ENCODE measurements around the gene KLRC4. TPM values are rescaled to one million over a fixed set of nuclear protein-coding genes. Genes with fewer than 3 reads are reported as not detected.

Gene KLRC4
- total and polyA plus RNA-seq, 2 of the 8 experiments (the other 6 are each of a cell fraction or from before 2014, with no cell fraction given) = not detected

GRCh38 chr12:10366875-10367274 lies 42.7 kb downstream of the KLRC4 start:
- Histone ChIP-seq H3K4me1 (replicated peaks in 1 of 4; ENCODE audit: control insufficient read depth in 3 of 4, insufficient read depth in 4 of 4, low read length in 3 of 4) (peaks cover 16 to 33% (median 24%) of the 10 kb centered on the region in 4 experiments; a peak in 6 of 7 replicates), H3K27me3 (replicated peaks in 1 of 4; ENCODE audit: control insufficient read depth in 3 of 4, extremely low read depth in 1 of 4, insufficient read depth in 3 of 4, low read length in 3 of 4) (no peaks in the 10 kb centered on the region), H3K79me2 (ENCODE audit: control insufficient read depth in 1 of 2, insufficient read depth in 2 of 2, low read length in 2 of 2) (no peaks in the 10 kb centered on the region), H2BK15ac (ENCODE audit: low read length) (no peak overlapping the region), H4K8ac (ENCODE audit: extremely low read depth, insufficient read depth, low read length) (no peak overlapping the region), H3K4me3 (ENCODE audit: extremely low read depth in 1 of 4, insufficient read depth in 2 of 4, low read depth in 3 of 4, low read length in 4 of 4) (no peak overlapping the region), H3K56ac (replicated peaks; ENCODE audit: insufficient read length, low read depth, low read length) (no peak overlapping the region), H4K20me1 (replicated peaks in 1 of 2; ENCODE audit: control insufficient read depth in 1 of 2, insufficient read depth in 2 of 2, low read length in 2 of 2) (no peaks in the 10 kb centered on the region), H4K5ac (ENCODE audit: insufficient read length, low read depth, low read length) (no peak overlapping the region), H3K27ac (ENCODE audit: low read depth, low read length) (no peak overlapping the region), H3K18ac (ENCODE audit: extremely low read depth, low read length) (no peak overlapping the region), H3K14ac (ENCODE audit: insufficient read length) (no peak overlapping the region), H3K4ac (replicated peaks; ENCODE audit: insufficient read length, low read depth, low read length) (no peak overlapping the region), H2AFZ (ENCODE audit: low read length) (no peak overlapping the region), H4K91ac (replicated peaks; ENCODE audit: insufficient read length, low read length) (no peak overlapping the region), H3K79me1 (ENCODE audit: low read depth, low read length) (no peaks in the 10 kb centered on the region), H3K9me3 (ENCODE audit: insufficient read depth in 2 of 2, low read depth in 1 of 2, low read length in 1 of 2) (peaks cover 4% of the 10 kb centered on the region in 2 experiments; a peak in 1 of 4 replicates), H3K9ac (replicated peaks in 1 of 4; ENCODE audit: extremely low read depth in 1 of 4, low read depth in 3 of 4, low read length in 3 of 4) (no peak overlapping the region), H3K4me2 (ENCODE audit: insufficient read depth in 1 of 2, low read depth in 2 of 2, low read length in 2 of 2) (no peak overlapping the region), H3K23ac (ENCODE audit: insufficient read length) (no peak overlapping the region), H2BK20ac (ENCODE audit: low read length) (no peak overlapping the region), H2BK5ac (ENCODE audit: low read depth, low read length) (no peak overlapping the region), H2BK12ac (ENCODE audit: low read depth, low read length) (no peak overlapping the region), H3K36me3 (ENCODE audit: control insufficient read depth in 2 of 4, insufficient read depth in 4 of 4, low read length in 3 of 4) (peaks cover 0 to 3% (median 0%) of the 10 kb centered on the region in 4 experiments; a peak in 1 of 8 replicates), H3K23me2 (ENCODE audit: low read depth, low read length) (peaks cover 5% of the 10 kb centered on the region), H2BK120ac (replicated peaks; ENCODE audit: low read depth, low read length) (no peak overlapping the region), H2AK5ac (ENCODE audit: low read depth, low read length) (no peak overlapping the region)
- TF ChIP-seq CTCF (IDR thresholded peaks at IDR 0.05; ENCODE audit: control extremely low read depth in 1 of 3, insufficient read depth in 1 of 3, low read depth in 1 of 3, low read length in 3 of 3) (peak in 1 of 3 experiments; percentile 36; a peak in 1 of 4 replicates), TAF7 (optimal IDR thresholded peaks at IDR 0.05; ENCODE audit: borderline replicate concordance, low read depth, low read length) (no peak), RAD21 (IDR thresholded peaks at IDR 0.05 in 1 of 2, conservative IDR thresholded peaks at IDR 0.05 in 1 of 2; ENCODE audit: low read depth in 2 of 2, low read length in 2 of 2) (peak; percentile 67 to 68)
- no peak for FAIRE-seq
- no peak for DNase-seq (ENCODE audit: low read depth in 1 of 2, low spot score in 2 of 2)
- CTCF ChIA-PET (ENCODE audit: partially characterized antibody) = interaction anchor here (0.6 to 3.2 kb wide), 25 partner anchors 10 to 387 kb away, joined by 3 to 33 read pairs (median 4); partner anchors contain the start of gene MAGOHB
- POLR2A ChIA-PET (ENCODE audit: partially characterized antibody) = no interaction called here

Measured in H1 (cell line).